ENCODE measurements around the gene JAK3. TPM values are rescaled to one million over a fixed set of nuclear protein-coding genes. Genes with fewer than 3 reads are reported as not detected.

The JAK3 gene
- total and polyA plus RNA-seq, 2 of the 4 experiments (the other 2 are of a cell fraction), result 0.36 to 1.5 TPM

DNA sequence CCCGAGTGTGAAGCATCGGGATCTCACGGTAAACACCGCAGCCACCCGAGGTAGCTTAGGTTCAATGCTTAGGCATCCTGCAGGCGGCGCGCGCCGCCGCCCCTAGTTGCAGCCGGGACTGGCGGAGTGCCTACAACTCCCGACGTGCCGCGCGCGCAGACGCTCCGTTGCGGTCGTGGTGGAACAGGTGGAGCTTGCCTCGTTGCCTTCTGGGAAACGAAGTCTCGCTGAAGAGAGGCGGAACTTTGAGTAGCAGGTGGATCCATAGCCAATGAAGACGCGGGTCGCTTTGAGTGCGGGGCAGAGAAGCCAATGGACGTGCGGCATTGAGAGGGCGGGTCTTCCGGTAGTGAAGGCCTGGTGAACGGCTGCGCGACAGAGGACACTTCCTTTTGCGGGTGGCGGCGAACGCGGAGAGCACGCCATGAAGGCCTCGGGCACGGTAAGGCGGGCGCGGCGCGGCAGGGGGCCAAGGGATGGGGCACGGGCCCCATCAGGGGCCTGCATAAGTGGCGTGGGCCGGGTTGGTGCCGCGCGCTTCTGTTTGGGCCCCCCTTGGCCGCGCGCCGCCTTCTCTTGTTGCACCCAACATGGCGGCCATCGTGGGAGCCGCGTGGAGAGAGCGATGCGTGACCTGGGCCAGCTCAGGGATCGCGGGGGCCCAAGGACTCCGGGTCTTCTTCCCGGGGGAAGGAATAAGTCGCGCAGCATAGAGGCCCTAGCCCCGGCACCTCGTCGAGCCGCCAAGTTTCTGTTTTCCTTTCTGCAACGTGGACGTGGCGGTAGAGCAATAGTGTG is 11.9 kb upstream of the JAK3 start, which contains the start of gene RPL18A:
TSS of gene RPL18A (plus strand) at position 378 of the 798 bp plus-strand sequence. CDS start at position 425, 47 bp downstream.
- DNase-seq (peak; percentile 100), ATAC-seq (ENCODE audit: low read depth) (peak; percentile 93)
- CTCF ChIA-PET, result interaction anchor here (0.6 to 2.7 kb wide), 7 partner anchors 18 to 655 kb away, joined by 3 to 15 read pairs (median 4); partner anchors contain the start of gene CCDC124
- intact Hi-C loops (cut with micrococcal nuclease), result loop anchor here (1.0 to 10.0 kb wide), 6 partner anchors 73 to 462 kb away; no protein-coding TSS in a partner anchor
- H3K9ac ChIP-seq (ENCODE audit: low read depth, low read length), result peak within 1 kb of the TSS; percentile 98
- peak within 1 kb of the TSS; percentile 79 for H4K91ac ChIP-seq (ENCODE audit: insufficient read depth, low read depth, low read length)
- no peaks in the 10 kb centered on the region for H3K27me3 ChIP-seq (ENCODE audit: control insufficient read depth, insufficient read depth, low read length)
- H2BK20ac ChIP-seq (ENCODE audit: low read depth, low read length), result no peak within 1 kb of the TSS
- H3K9me3 ChIP-seq (ENCODE audit: control insufficient read depth, insufficient read depth, low read length), result no peaks in the 10 kb centered on the region
- peak within 1 kb of the TSS; percentile 44 for H4K5ac ChIP-seq (ENCODE audit: low read depth, low read length)
- peaks cover 7% of the 10 kb centered on the region for H3K4me1 ChIP-seq (ENCODE audit: control insufficient read depth, insufficient read depth, low read length)
- H3K4me2 ChIP-seq (ENCODE audit: low read depth, low read length), result peak within 1 kb of the TSS; percentile 98
- peak within 1 kb of the TSS; percentile 35; the same call in 1 of the 2 replicates for H2BK120ac ChIP-seq (ENCODE audit: low read depth, low read length)
- H2AK5ac ChIP-seq (ENCODE audit: low read depth, low read length), result peak within 1 kb of the TSS; percentile 99
- H3K36me3 ChIP-seq (ENCODE audit: control insufficient read depth, insufficient read depth, low read length), result peaks cover 35% of the 10 kb centered on the region
- H3K18ac ChIP-seq (ENCODE audit: low read depth, low read length), result no peak within 1 kb of the TSS
- dilution Hi-C loops (cut with HindIII; ENCODE audit: low sequenced_read_pairs, unreplicated experiment), result no loop called here
- H3K23ac ChIP-seq (ENCODE audit: low read depth, low read length), result peak within 1 kb of the TSS; percentile 99
- H3K4me3 ChIP-seq (ENCODE audit: insufficient read depth, low read depth, low read length), result peak within 1 kb of the TSS; percentile 71
- POLR2A ChIA-PET (ENCODE audit: unreplicated experiment), result interaction anchor here (0.5 to 1.8 kb wide), 6 partner anchors 73 to 1123 kb away, joined by 3 to 12 read pairs (median 4); partner anchors contain the start of gene CCDC124
- peak within 1 kb of the TSS; percentile 36 for H3K27ac ChIP-seq (ENCODE audit: insufficient read depth, low read length)
- TSS peak; percentile 71 for BruUV-seq (replicated peaks)
- 0% methylated on average over 68 of the region's 80 CpGs; no CpG with 5 or more reads in 1 of the 2 experiments for WGBS, 2 experiments (ENCODE audit: extremely low coverage in 2 of 2, insufficient read length in 1 of 2)
- peak within 1 kb of the TSS; percentile 97 for H3K4ac ChIP-seq (ENCODE audit: low read depth, low read length)
- H3K56ac ChIP-seq (ENCODE audit: extremely low read depth, insufficient read depth, low read length), result peak within 1 kb of the TSS; percentile 91
- peak within 1 kb of the TSS; percentile 99 for H2AFZ ChIP-seq (replicated peaks; ENCODE audit: low read length, poor library complexity)
- H3K14ac ChIP-seq (replicated peaks; ENCODE audit: low read depth, low read length), result peak within 1 kb of the TSS; percentile 98
- in situ Hi-C loops (cut with MboI; ENCODE audit: low sequenced_read_pairs), result loop anchor here (10.0 kb wide), 2 partner anchors 155 to 405 kb away; no protein-coding TSS in a partner anchor
- H4K20me1 ChIP-seq (ENCODE audit: insufficient read depth, low read length), result peaks cover 50% of the 10 kb centered on the region
- H3K79me1 ChIP-seq (ENCODE audit: low read depth in 1 of 2, low read length in 2 of 2), result peaks cover 12 to 44% of the 10 kb centered on the region in 2 experiments; a peak in 3 of 4 replicates
- H2AK9ac ChIP-seq (replicated peaks; ENCODE audit: low read depth, low read length, poor library complexity), result peak within 1 kb of the TSS; percentile 98
- no peak within 1 kb of the TSS for H2BK15ac ChIP-seq (ENCODE audit: low read depth, low read length)
- H2BK5ac ChIP-seq (ENCODE audit: low read depth, low read length, poor library complexity, severe bottlenecking), result peak within 1 kb of the TSS; percentile 31
- H3K9me1 ChIP-seq (ENCODE audit: insufficient read depth, low read length), result peaks cover 4% of the 10 kb centered on the region; the same call in 1 of the 2 replicates
- peak within 1 kb of the TSS; percentile 81 to 94 for H4K8ac ChIP-seq (ENCODE audit: low read depth in 2 of 2, low read length in 2 of 2)
- TF ChIP-seq RAD21 (IDR thresholded peaks at IDR 0.05; ENCODE audit: low read length) (peak; percentile 60), RCOR1 (IDR thresholded peaks at IDR 0.05; ENCODE audit: insufficient replicate concordance, low read length) (no peak), NFE2L2 (IDR thresholded peaks at IDR 0.05; ENCODE audit: low read depth, low read length) (no peak), POLR2A (IDR thresholded peaks at IDR 0.05; ENCODE audit: low read depth, low read length) (peak; percentile 98), SMC3 (IDR thresholded peaks at IDR 0.05; ENCODE audit: low read depth, low read length) (peak; percentile 72), CEBPB (IDR thresholded peaks at IDR 0.05; ENCODE audit: low read depth, low read length) (no peak), RFX5 (IDR thresholded peaks at IDR 0.05; ENCODE audit: low read depth, low read length) (no peak), MXI1 (IDR thresholded peaks at IDR 0.05; ENCODE audit: borderline replicate concordance, low read depth, low read length) (peak; percentile 75; the same call in 1 of the 2 replicates), MAZ (IDR thresholded peaks at IDR 0.05; ENCODE audit: borderline replicate concordance, low read depth, low read length) (no peak; the same call in 1 of the 2 replicates), FOS (IDR thresholded peaks at IDR 0.05; ENCODE audit: low read depth, low read length) (peak; percentile 49; the same call in 1 of the 2 replicates), MAFK (IDR thresholded peaks at IDR 0.05; ENCODE audit: low read depth, low read length) (no peak), CTCF (conservative IDR thresholded peaks at IDR 0.05; ENCODE audit: low read depth, low read length) (peak; percentile 95), CHD1 (IDR thresholded peaks at IDR 0.05; ENCODE audit: low read depth, low read length) (no peak)
- TF ChIP-seq, protein P1, sequence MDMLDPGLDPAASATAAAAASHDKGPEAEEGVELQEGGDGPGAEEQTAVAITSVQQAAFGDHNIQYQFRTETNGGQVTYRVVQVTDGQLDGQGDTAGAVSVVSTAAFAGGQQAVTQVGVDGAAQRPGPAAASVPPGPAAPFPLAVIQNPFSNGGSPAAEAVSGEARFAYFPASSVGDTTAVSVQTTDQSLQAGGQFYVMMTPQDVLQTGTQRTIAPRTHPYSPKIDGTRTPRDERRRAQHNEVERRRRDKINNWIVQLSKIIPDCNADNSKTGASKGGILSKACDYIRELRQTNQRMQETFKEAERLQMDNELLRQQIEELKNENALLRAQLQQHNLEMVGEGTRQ (IDR thresholded peaks at IDR 0.05; ENCODE audit: low read depth, low read length), result peak; percentile 43; the same call in 1 of the 2 replicates
